LNCAP (cell line): Measurements from ENCODE around the gene ST6GALNAC3.

ENCODE experiments used
- TF ChIP-seq, protein P1 (sequence below): fragments of 450-650 bp; IDR thresholded peaks from 2 replicates; pipeline ENCODE4 v1.5.1; 2017; ENCODE audit warnings: mild to moderate bottlenecking

Gene ST6GALNAC3

DNA sequence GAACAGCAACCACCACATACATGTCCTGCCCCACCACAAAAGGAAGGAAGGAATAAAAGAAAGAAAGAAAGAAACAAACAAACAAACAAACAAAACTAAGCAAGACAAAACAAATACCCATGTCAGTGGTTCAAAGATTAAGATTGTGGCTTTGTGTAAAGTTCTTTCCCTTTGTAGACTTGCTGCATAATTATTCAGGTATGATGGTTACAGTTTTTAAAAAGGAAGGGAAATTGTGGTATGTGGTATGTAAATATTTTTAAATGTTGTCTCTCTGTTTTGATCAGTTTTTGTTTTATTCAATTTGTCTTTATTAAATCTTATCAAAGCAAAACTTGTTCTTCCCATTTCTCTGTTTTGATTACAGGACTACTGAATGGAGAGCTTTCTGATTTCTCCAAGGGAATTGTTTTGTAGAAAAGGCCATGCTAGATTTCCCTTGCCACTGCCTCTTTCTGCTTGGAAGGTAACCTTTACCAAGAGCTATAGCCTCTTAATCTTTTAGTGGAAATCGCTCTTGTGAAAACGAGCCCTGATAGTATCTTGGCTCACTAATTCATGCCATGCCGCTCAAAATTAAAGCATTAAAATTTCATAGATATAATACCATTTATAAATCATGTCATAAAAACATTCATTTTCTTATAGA is 502.5 kb downstream of the ST6GALNAC3 start:
- TF ChIP-seq, protein P1, sequence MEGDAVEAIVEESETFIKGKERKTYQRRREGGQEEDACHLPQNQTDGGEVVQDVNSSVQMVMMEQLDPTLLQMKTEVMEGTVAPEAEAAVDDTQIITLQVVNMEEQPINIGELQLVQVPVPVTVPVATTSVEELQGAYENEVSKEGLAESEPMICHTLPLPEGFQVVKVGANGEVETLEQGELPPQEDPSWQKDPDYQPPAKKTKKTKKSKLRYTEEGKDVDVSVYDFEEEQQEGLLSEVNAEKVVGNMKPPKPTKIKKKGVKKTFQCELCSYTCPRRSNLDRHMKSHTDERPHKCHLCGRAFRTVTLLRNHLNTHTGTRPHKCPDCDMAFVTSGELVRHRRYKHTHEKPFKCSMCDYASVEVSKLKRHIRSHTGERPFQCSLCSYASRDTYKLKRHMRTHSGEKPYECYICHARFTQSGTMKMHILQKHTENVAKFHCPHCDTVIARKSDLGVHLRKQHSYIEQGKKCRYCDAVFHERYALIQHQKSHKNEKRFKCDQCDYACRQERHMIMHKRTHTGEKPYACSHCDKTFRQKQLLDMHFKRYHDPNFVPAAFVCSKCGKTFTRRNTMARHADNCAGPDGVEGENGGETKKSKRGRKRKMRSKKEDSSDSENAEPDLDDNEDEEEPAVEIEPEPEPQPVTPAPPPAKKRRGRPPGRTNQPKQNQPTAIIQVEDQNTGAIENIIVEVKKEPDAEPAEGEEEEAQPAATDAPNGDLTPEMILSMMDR = no peak

DNA sequence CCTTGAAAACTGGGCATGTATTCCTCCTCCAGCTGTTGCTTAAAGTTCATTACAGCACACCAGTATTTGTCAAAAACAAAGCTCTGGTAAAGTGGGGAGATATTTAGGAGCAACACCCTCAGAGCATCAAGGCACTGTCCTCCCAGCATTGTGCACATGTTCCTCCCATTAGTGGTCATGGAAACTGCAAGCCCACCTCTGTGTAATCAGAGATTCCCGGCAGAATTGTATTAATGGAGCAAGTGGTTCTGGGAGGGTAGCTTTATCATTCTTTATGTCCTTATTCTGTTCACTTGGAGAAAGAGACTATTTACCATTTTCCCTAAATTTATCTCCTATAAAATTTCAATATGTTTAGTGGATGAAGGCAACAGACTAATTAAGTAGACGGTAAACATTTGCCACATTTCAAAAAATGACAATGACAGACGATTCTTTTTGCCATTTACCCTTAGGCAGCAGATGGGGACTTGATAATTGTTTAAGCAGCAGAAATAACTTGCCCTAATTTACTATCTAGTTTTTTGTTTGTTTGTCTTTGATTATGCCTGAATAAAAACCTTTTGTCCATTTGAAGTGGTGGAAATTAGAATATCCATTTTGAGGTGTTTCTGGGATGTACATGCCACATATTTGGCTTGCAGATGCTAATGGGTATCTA is 503.1 kb downstream of the ST6GALNAC3 start:
- TF ChIP-seq, protein P1 = no peak

DNA sequence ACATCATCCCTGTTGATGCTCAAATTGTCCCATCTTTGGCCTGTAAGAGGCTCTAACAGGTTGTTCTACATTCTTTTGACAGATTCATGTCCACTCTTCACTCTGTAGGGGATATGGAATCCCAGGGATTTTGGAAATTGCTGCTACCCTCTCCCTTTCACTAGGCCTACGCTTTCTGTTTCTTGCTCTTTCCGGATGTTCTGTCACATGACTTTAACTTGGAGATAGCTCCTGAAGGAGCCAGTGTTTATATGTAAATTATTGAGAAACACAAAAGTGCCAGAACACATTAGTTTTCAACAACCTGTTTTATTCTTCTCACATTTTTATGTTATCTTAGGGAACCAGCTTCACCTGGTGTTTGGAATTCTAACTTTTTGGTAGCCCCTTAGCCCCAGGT is 505.7 kb downstream of the ST6GALNAC3 start:
- TF ChIP-seq, protein P1 = no peak

DNA sequence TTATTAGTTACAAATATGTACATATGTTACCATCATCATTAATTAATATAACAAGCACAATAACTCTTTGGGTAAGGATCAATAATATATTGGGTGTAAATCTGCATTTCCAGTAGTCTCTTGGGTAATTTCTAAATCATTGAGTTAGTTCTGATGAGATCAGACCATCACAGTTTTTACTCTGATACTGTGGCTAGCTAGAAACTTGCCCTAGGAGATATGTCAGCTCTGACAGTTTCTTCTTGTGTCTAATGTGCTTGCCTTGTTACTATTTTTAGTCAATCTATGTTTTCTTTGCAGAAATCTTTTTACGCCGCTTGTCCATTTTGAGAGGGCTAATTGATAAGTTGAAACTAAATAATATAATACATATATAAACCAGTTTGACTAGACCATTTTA is 507.2 kb downstream of the ST6GALNAC3 start:
- TF ChIP-seq, protein P1 = no peak

DNA sequence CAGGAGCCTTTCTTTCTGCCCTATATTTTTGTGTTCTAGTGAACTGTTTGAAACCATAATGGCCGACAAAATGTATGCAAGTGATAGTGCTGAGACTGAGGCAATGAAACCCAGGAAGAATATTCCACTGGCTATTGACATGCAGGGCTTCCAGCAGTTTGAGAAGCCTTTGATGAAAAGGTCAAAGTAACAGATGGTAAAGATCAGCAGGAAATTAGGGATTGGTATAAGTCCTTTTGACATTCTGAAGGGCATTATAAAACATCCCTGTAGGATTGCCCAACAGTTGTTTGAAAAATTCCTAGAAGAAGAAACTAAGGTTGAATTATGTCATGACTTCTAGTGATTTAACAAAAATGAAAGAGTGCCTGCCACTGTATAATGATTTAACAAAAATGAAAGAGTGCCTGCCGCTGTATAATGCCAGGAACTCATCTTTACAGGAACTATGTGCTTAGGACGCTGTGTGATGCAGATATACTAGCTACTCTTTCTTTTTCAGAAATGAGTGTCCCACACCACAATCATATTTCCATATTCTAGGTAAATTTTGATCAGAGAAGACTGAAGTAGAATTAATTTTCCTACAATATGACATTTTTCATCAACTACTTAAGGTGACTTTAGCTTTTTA is 508.8 kb downstream of the ST6GALNAC3 start:
- TF ChIP-seq, protein P1 = no peak

DNA sequence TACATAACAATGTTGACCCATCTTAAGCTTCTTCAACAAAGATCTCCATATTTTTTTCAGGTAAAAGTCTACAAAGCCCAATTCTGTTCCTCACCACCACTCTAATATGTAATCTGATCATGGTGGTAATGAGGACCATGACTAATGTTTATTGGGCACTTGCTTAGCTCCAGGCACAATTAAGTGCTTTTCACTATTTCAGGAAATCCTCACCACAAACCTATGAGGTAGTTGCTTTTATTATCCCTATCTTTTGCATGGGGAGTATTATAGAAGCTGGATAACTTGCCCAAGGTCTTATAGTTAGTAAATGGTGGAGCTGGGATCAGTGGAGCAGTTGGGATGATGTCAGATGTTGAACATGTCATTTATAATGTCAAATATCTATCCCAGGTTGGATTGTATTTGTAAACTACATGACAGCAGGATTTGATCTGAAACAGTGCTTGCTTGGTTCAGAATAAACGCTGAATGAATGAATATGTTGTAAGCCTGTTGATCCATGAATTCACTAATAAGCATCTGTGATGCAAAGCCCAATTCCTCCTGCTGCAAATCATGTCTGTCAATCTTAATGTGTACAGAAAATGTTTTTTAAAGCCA is 509.4 kb downstream of the ST6GALNAC3 start:
- TF ChIP-seq, protein P1 = no peak

DNA sequence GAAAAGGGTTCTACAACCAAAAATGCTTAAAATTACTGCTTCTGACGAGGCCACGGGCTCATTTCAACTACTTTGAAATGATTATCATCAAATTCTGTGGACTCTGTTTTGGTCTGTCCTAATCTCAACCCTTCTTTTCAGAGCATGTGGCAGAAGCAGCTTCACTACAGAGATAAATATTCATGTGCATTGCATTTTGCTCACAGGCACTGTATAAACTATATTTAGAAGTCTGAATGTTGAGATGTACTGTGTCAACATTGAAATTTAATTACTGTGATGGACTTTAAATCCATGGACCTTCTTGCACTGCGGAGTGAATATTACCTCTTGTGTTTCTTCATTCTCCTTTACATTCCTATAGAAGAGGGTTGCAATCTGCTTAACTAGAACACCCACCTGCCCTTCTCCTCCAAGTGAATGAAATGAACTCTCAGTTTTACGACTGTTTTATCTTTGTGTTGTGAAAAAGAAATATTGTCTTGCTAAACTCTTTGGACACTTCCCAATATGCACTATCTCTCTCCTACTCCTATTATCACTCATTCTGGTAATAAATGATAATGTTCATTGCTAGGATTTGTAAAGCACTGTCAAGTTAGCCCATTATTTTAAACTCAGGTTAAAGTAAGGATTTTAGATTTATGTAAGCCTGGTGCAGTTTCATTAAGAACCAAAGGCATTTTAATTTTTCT is 511.6 kb downstream of the ST6GALNAC3 start:
- TF ChIP-seq, protein P1 = no peak
